H9 (cell line): ENCODE results near the gene IL36B. TPM values are rescaled to one million over a fixed set of nuclear protein-coding genes. Genes with fewer than 3 reads are reported as not detected.

Experiments
- DNase-seq: peaks from one replicate; pipeline ENCODE4 v3.0.0-alpha.2; 2017
- H2AFZ ChIP-seq: one replicate; pipeline ENCODE4 v1.6.1; 2013; ENCODE audit warnings: mild to moderate bottlenecking, low read length, control low read depth, moderate library complexity
- H2AK5ac ChIP-seq: 2 replicates; pipeline ENCODE4 v1.6.1; 2013; ENCODE audit warnings: low read length, control low read depth, mixed read lengths; ENCODE audit not compliant: insufficient read length
- H2BK120ac ChIP-seq: one replicate; pipeline ENCODE4 v1.6.1; 2013; ENCODE audit warnings: low read depth, mild to moderate bottlenecking, low read length, control low read depth, inconsistent platforms; ENCODE audit not compliant: poor library complexity, severe bottlenecking
- H2BK12ac ChIP-seq: 2 replicates; pipeline ENCODE4 v1.6.1; 2013; ENCODE audit warnings: low read length, control low read depth, mixed read lengths, low read depth; ENCODE audit not compliant: insufficient read length
- H2BK15ac ChIP-seq: 2 replicates; pipeline ENCODE4 v1.6.1; 2013; ENCODE audit warnings: low read depth, low read length, control low read depth
- H2BK20ac ChIP-seq: one replicate; pipeline ENCODE4 v1.6.1; 2013; ENCODE audit warnings: low read depth, mild to moderate bottlenecking, low read length, control low read depth, inconsistent platforms; ENCODE audit not compliant: poor library complexity, severe bottlenecking
- H2BK5ac ChIP-seq: 2 replicates; pipeline ENCODE4 v1.6.1; 2013; ENCODE audit warnings: low read length, control low read depth, mixed read lengths; ENCODE audit not compliant: insufficient read length
- H3K14ac ChIP-seq: 2 replicates; pipeline ENCODE4 v1.6.1; 2013; ENCODE audit warnings: low read length, control low read depth; ENCODE audit not compliant: insufficient read depth
- H3K18ac ChIP-seq: 2 replicates; pipeline ENCODE4 v1.6.1; 2013; ENCODE audit warnings: low read depth, mild to moderate bottlenecking, mixed read lengths, low read length, control low read depth; ENCODE audit not compliant: insufficient read length
- H3K23ac ChIP-seq: 2 replicates; pipeline ENCODE4 v1.6.1; 2013; ENCODE audit warnings: low read length, control low read depth, mixed read lengths, low read depth; ENCODE audit not compliant: insufficient read length
- H3K23me2 ChIP-seq: 2 replicates; pipeline ENCODE4 v1.6.1; 2013; ENCODE audit warnings: low read depth, mild to moderate bottlenecking, mixed read lengths, low read length, control low read depth; ENCODE audit not compliant: insufficient read length, poor library complexity, severe bottlenecking
- H3K27ac ChIP-seq: 2 replicates; pipeline ENCODE4 v1.5.1; 2013; ENCODE audit warnings: low read length, control low read depth, mixed read lengths, low read depth; ENCODE audit not compliant: insufficient read length
- H3K27me3 ChIP-seq: 2 replicates; pipeline ENCODE4 v1.6.1; 2013; ENCODE audit warnings: low read length, control low read depth, inconsistent platforms; ENCODE audit not compliant: insufficient read depth
- H3K4ac ChIP-seq: 2 replicates; pipeline ENCODE4 v1.6.1; 2013; ENCODE audit warnings: low read depth, mild to moderate bottlenecking, control low read depth, inconsistent platforms, low read length, moderate library complexity
- H3K4me1 ChIP-seq: 2 replicates; pipeline ENCODE4 v1.6.1; 2013; ENCODE audit warnings: low read length, control low read depth, inconsistent platforms; ENCODE audit not compliant: insufficient read depth
- H3K4me2 ChIP-seq: 2 replicates; pipeline ENCODE4 v1.6.1; 2013; ENCODE audit warnings: low read length, control low read depth, mixed read lengths; ENCODE audit not compliant: insufficient read length, insufficient read depth
- H3K56ac ChIP-seq: 2 replicates; pipeline ENCODE4 v1.6.1; 2013; ENCODE audit warnings: low read depth, mild to moderate bottlenecking, mixed read lengths, low read length, control low read depth; ENCODE audit not compliant: insufficient read length
- H3K79me1 ChIP-seq: 2 replicates; pipeline ENCODE4 v1.6.1; 2013; ENCODE audit warnings: low read depth, mild to moderate bottlenecking, moderate library complexity, low read length, control low read depth, inconsistent platforms; ENCODE audit not compliant: insufficient read depth, poor library complexity, severe bottlenecking
- H3K79me2 ChIP-seq: 2 replicates; pipeline ENCODE4 v1.6.1; 2013; ENCODE audit warnings: low read length, control low read depth, inconsistent platforms; ENCODE audit not compliant: insufficient read depth
- H3K9ac ChIP-seq: 2 replicates; pipeline ENCODE4 v1.6.1; 2013; ENCODE audit warnings: low read length, control low read depth, mixed read lengths; ENCODE audit not compliant: insufficient read length; ENCODE audit errors: extremely low read depth
- H3K9me3 ChIP-seq: one replicate; pipeline ENCODE4 v1.6.1; 2013; ENCODE audit warnings: low read depth, low read length, inconsistent platforms; ENCODE audit not compliant: control insufficient read depth
- H3T11ph ChIP-seq: one replicate; pipeline ENCODE4 v1.6.1; 2013; ENCODE audit warnings: mild to moderate bottlenecking, low read length, control low read depth, inconsistent platforms
- H4K20me1 ChIP-seq: one replicate; pipeline ENCODE4 v1.6.1; 2013; ENCODE audit not compliant: control insufficient read depth, insufficient read length, insufficient read depth
- H4K5ac ChIP-seq: 2 replicates; pipeline ENCODE4 v1.6.1; 2013; ENCODE audit warnings: low read depth, mild to moderate bottlenecking, mixed read lengths, low read length, control low read depth; ENCODE audit not compliant: insufficient read length
- H4K8ac ChIP-seq: replicated peaks from 2 replicates; pipeline ENCODE4 v1.6.1; 2013; ENCODE audit warnings: low read length, control low read depth, mixed read lengths, low read depth; ENCODE audit not compliant: insufficient read length
- H4K91ac ChIP-seq: 2 replicates; pipeline ENCODE4 v1.6.1; 2013; ENCODE audit warnings: low read depth, mild to moderate bottlenecking, moderate library complexity, mixed read lengths, low read length, control low read depth; ENCODE audit not compliant: insufficient read length
- H3K27ac Mint-ChIP-seq, 3 experiments: 2 replicates in 2 of 3; 3 replicates in 1 of 3; pipeline ENCODE4 v1.8.0; 2020 to 2021; ENCODE audit warnings: mixed read lengths in 3 of 3, mild to moderate bottlenecking in 1 of 3, moderate library complexity in 1 of 3
- H3K27me3 Mint-ChIP-seq: 2 replicates; pipeline ENCODE4 v1.8.0; 2021; ENCODE audit warnings: low read depth, mild to moderate bottlenecking, moderate library complexity, mixed read lengths
- H3K36me3 Mint-ChIP-seq, 3 experiments: 2 replicates in 2 of 3; 3 replicates in 1 of 3; pipeline ENCODE4 v1.8.0; 2020 to 2021; ENCODE audit warnings: low read depth in 3 of 3, mixed read lengths in 3 of 3; ENCODE audit not compliant: insufficient read depth in 1 of 3
- H3K4me1 Mint-ChIP-seq, 2 experiments: 2 replicates each; pipeline ENCODE4 v1.8.0; 2020; ENCODE audit warnings: mixed read lengths in 2 of 2
- H3K4me3 Mint-ChIP-seq, 2 experiments: 2 replicates in 1 of 2; 3 replicates in 1 of 2; pipeline ENCODE4 v1.8.0; 2020 to 2021; ENCODE audit warnings: mild to moderate bottlenecking in 2 of 2, mixed read lengths in 2 of 2, moderate library complexity in 1 of 2
- H3K9me3 Mint-ChIP-seq, 2 experiments: 2 replicates in 1 of 2; 3 replicates in 1 of 2; pipeline ENCODE4 v1.8.0; 2020; ENCODE audit warnings: mild to moderate bottlenecking in 2 of 2, mixed read lengths in 2 of 2, moderate library complexity in 1 of 2
- WGBS: extraction: QIAGEN DNeasy Blood & Tissue Kit; methylation state at CpG from one replicate; pipeline ENCODE4 v1.1.7; 2013; ENCODE audit warnings: missing lambda C conversion rate, low lambda C conversion rate, mixed read lengths; ENCODE audit not compliant: insufficient read length; ENCODE audit errors: extremely low coverage; 5-methylcytosine and 5-hydroxymethylcytosine counted together
- total RNA-seq: library from RNA; stranded (reverse); gene quantifications from 2 replicates; pipeline ENCODE4 v1.2.1, GENCODE V29; 2021
- TF ChIP-seq, protein P1 (sequence below): fragments of 200-600 bp; sonication (generic); conservative IDR thresholded peaks from 3 replicates; pipeline ENCODE4 v1.8.0; 2021; ENCODE audit warnings: antibody characterized with exemption, mild to moderate bottlenecking

The IL36B gene
- total RNA-seq, 1 experiment from 2014 or later, result not detected

GRCh38 chr2:113076954-113077669, 24.4 kb upstream of the IL36B start:
- TF ChIP-seq, protein P1, sequence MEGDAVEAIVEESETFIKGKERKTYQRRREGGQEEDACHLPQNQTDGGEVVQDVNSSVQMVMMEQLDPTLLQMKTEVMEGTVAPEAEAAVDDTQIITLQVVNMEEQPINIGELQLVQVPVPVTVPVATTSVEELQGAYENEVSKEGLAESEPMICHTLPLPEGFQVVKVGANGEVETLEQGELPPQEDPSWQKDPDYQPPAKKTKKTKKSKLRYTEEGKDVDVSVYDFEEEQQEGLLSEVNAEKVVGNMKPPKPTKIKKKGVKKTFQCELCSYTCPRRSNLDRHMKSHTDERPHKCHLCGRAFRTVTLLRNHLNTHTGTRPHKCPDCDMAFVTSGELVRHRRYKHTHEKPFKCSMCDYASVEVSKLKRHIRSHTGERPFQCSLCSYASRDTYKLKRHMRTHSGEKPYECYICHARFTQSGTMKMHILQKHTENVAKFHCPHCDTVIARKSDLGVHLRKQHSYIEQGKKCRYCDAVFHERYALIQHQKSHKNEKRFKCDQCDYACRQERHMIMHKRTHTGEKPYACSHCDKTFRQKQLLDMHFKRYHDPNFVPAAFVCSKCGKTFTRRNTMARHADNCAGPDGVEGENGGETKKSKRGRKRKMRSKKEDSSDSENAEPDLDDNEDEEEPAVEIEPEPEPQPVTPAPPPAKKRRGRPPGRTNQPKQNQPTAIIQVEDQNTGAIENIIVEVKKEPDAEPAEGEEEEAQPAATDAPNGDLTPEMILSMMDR, result no peak
- no peak overlapping the region for H3K56ac ChIP-seq
- H3K4me3 Mint-ChIP-seq, result no peak overlapping the region; a peak in 1 of 5 replicates
- H3K4ac ChIP-seq, result no peak overlapping the region
- no peak overlapping the region for H2AK5ac ChIP-seq
- H3K36me3 Mint-ChIP-seq, result no peaks in the 10 kb centered on the region
- DNase-seq, result no peak
- no peak overlapping the region for H3K14ac ChIP-seq
- H3K9me3 ChIP-seq, result no peaks in the 10 kb centered on the region
- H4K8ac ChIP-seq, result no peak overlapping the region
- no peak overlapping the region for H4K5ac ChIP-seq
- no peak overlapping the region for H4K91ac ChIP-seq
- H3K18ac ChIP-seq, result no peak overlapping the region
- H3K27me3 ChIP-seq, result no peaks in the 10 kb centered on the region
- no peak overlapping the region for H3T11ph ChIP-seq
- H3K9me3 Mint-ChIP-seq, result peaks cover 0 to 3% of the 10 kb centered on the region in 2 experiments; a peak in 1 of 5 replicates
- no peaks in the 10 kb centered on the region for H3K23me2 ChIP-seq
- H4K20me1 ChIP-seq, result no peaks in the 10 kb centered on the region
- no peak overlapping the region for H3K27ac Mint-ChIP-seq
- no CpG with 5 or more reads among the region's 3 CpGs for WGBS
- no peaks in the 10 kb centered on the region for H3K79me1 ChIP-seq
- peaks cover 45% of the 10 kb centered on the region for H3K27me3 Mint-ChIP-seq
- peaks cover 5 to 9% of the 10 kb centered on the region in 2 experiments for H3K4me1 Mint-ChIP-seq
- H2BK20ac ChIP-seq, result no peak overlapping the region
- H3K23ac ChIP-seq, result no peak overlapping the region
- no peak overlapping the region for H3K4me2 ChIP-seq
- H3K4me1 ChIP-seq, result no peaks in the 10 kb centered on the region
- no peak overlapping the region for H3K27ac ChIP-seq
- no peak overlapping the region for H2BK12ac ChIP-seq
- H3K79me2 ChIP-seq, result no peaks in the 10 kb centered on the region
- no peak overlapping the region for H2AFZ ChIP-seq
- H2BK5ac ChIP-seq, result no peak overlapping the region
- no peak overlapping the region for H2BK120ac ChIP-seq
- H2BK15ac ChIP-seq, result no peak overlapping the region
- no peak overlapping the region for H3K9ac ChIP-seq
